ENCODE results near the gene TNFAIP2. TPM values are rescaled to one million over a fixed set of nuclear protein-coding genes. Genes with fewer than 3 reads are reported as not detected.

TNFAIP2 gene
- total and polyA plus RNA-seq, 9 of the 15 experiments (the other 6 are each of a cell fraction or from before 2014, with no cell fraction given): 22.6 to 68.6 (median 44.6) TPM

- TF ChIP-seq, protein P1, sequence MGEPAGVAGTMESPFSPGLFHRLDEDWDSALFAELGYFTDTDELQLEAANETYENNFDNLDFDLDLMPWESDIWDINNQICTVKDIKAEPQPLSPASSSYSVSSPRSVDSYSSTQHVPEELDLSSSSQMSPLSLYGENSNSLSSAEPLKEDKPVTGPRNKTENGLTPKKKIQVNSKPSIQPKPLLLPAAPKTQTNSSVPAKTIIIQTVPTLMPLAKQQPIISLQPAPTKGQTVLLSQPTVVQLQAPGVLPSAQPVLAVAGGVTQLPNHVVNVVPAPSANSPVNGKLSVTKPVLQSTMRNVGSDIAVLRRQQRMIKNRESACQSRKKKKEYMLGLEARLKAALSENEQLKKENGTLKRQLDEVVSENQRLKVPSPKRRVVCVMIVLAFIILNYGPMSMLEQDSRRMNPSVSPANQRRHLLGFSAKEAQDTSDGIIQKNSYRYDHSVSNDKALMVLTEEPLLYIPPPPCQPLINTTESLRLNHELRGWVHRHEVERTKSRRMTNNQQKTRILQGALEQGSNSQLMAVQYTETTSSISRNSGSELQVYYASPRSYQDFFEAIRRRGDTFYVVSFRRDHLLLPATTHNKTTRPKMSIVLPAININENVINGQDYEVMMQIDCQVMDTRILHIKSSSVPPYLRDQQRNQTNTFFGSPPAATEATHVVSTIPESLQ (CRISPR knock-in tag; IDR thresholded peaks at IDR 0.05): no peak
- TF ChIP-seq GABPA (tag; conservative IDR thresholded peaks at IDR 0.05; ENCODE audit: low read depth) (peak; percentile 48), SRSF7 (optimal IDR thresholded peaks at IDR 0.05; ENCODE audit: low read depth, low read length) (no peak), ZNF699 (CRISPR knock-in tag; IDR thresholded peaks at IDR 0.05; ENCODE audit: insufficient replicate concordance) (no peak), RBBP5 (IDR thresholded peaks at IDR 0.05; ENCODE audit: borderline replicate concordance, insufficient read depth, low read length, poor library complexity, severe bottlenecking) (no peak), NFIC (IDR thresholded peaks at IDR 0.05) (peak; percentile 99), ESRRB (CRISPR knock-in tag; IDR thresholded peaks at IDR 0.05; ENCODE audit: borderline replicate concordance) (no peak), CHAMP1 (IDR thresholded peaks at IDR 0.05) (no peak), BRCA1 (IDR thresholded peaks at IDR 0.05) (no peak), BRCA1 (CRISPR knock-in tag; IDR thresholded peaks at IDR 0.05) (no peak), SRSF9 (IDR thresholded peaks at IDR 0.05; ENCODE audit: borderline replicate concordance, low read depth, low read length) (no peak), STAT5A (IDR thresholded peaks at IDR 0.05; ENCODE audit: borderline replicate concordance, low read length) (no peak), ZNF444 (CRISPR knock-in tag; IDR thresholded peaks at IDR 0.05) (no peak), MIER1 (IDR thresholded peaks at IDR 0.05; ENCODE audit: low read depth) (no peak), ZNF431 (CRISPR knock-in tag; IDR thresholded peaks at IDR 0.05) (no peak), ZBTB9 (CRISPR knock-in tag; IDR thresholded peaks at IDR 0.05) (no peak), CHD1 (IDR thresholded peaks at IDR 0.05; ENCODE audit: low read length) (no peak), HDAC2 (IDR thresholded peaks at IDR 0.05) (peak; percentile 69)
- TF ChIP-seq, protein P2, sequence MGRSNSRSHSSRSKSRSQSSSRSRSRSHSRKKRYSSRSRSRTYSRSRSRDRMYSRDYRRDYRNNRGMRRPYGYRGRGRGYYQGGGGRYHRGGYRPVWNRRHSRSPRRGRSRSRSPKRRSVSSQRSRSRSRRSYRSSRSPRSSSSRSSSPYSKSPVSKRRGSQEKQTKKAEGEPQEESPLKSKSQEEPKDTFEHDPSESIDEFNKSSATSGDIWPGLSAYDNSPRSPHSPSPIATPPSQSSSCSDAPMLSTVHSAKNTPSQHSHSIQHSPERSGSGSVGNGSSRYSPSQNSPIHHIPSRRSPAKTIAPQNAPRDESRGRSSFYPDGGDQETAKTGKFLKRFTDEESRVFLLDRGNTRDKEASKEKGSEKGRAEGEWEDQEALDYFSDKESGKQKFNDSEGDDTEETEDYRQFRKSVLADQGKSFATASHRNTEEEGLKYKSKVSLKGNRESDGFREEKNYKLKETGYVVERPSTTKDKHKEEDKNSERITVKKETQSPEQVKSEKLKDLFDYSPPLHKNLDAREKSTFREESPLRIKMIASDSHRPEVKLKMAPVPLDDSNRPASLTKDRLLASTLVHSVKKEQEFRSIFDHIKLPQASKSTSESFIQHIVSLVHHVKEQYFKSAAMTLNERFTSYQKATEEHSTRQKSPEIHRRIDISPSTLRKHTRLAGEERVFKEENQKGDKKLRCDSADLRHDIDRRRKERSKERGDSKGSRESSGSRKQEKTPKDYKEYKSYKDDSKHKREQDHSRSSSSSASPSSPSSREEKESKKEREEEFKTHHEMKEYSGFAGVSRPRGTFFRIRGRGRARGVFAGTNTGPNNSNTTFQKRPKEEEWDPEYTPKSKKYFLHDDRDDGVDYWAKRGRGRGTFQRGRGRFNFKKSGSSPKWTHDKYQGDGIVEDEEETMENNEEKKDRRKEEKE (IDR thresholded peaks at IDR 0.05; ENCODE audit: borderline replicate concordance in 1 of 2, control insufficient read depth in 1 of 2, low read depth in 2 of 2, low read length in 1 of 2): no peak
Measured at GRCh38 chr14:103121846-103122584, 1.2 kb upstream of the TNFAIP2 start (continued).

Data from K562 (cell line).